Naive thymus-derived CD4-positive, alpha-beta T cell (primary cell): ENCODE measurements around the gene LHFPL2. TPM values are rescaled to one million over a fixed set of nuclear protein-coding genes. Genes with fewer than 3 reads are reported as not detected.
"Not testable (repeated sequence)": the region's sequence is repeated elsewhere in the genome, so short reads cannot be mapped to it uniquely, and the experiment has no call there.

Experiments used
- ATAC-seq: fragments of 150-1000 bp; cut with Tn5 transposase; 2 replicates; pipeline ENCODE4 v1.10.0; 2021; ENCODE audit warnings: mild to moderate bottlenecking, moderate library complexity
- CTCF ChIA-PET: fragments of 350-600 bp; sonication (Branson Sonifier 250); formaldehyde crosslinking; loops from one replicate; lab custom pipeline; 2021; ENCODE audit warnings: antibody characterized with exemption; lab: Charles Lee
- POLR2A ChIA-PET: fragments of 350-600 bp; sonication (Branson Sonifier 250); formaldehyde crosslinking; loops from one replicate; lab custom pipeline; 2021; ENCODE audit warnings: antibody characterized with exemption, inconsistent platforms; lab: Charles Lee
- DNase-seq, 9 donors: peaks; one replicate each; pipeline versions ENCODE4 v3.0.0 to v3.0.0-alpha.2; 2020 to 2022; ENCODE audit warnings: mixed read lengths in 1 of 9
- H3K27ac ChIP-seq: one replicate; pipeline ENCODE4 v1.7.0; 2013; ENCODE audit warnings: mild to moderate bottlenecking, low read depth, low read length, moderate library complexity
- H3K27me3 ChIP-seq, 2 donors: one replicate each; pipeline ENCODE4 v1.7.0; 2013; ENCODE audit warnings: low read length in 2 of 2, mild to moderate bottlenecking in 2 of 2, moderate library complexity in 2 of 2; ENCODE audit not compliant: control insufficient read depth in 2 of 2, insufficient read depth in 2 of 2
- H3K36me3 ChIP-seq, 3 experiments: 1 replicate in 2 of 3; 2 replicates in 1 of 3; pipeline ENCODE4 v1.7.0; 2013; ENCODE audit warnings: low read length in 3 of 3, mild to moderate bottlenecking in 3 of 3, moderate library complexity in 1 of 3; ENCODE audit not compliant: insufficient read depth in 3 of 3, control insufficient read depth in 2 of 3
- H3K4me1 ChIP-seq, 2 donors: one replicate each; pipeline ENCODE4 v1.7.0; 2013; ENCODE audit warnings: low read length in 2 of 2, mild to moderate bottlenecking in 2 of 2, moderate library complexity in 1 of 2; ENCODE audit not compliant: control insufficient read depth in 2 of 2, insufficient read depth in 2 of 2
- H3K4me3 ChIP-seq: 2 replicates; pipeline ENCODE4 v1.7.0; 2013; ENCODE audit warnings: mild to moderate bottlenecking, low read length
- H3K9me3 ChIP-seq, 3 experiments: 1 replicate in 2 of 3; 2 replicates in 1 of 3; pipeline ENCODE4 v1.7.0; 2013; ENCODE audit warnings: low read length in 3 of 3; ENCODE audit not compliant: control insufficient read depth in 2 of 3
- H3K27ac Mint-ChIP-seq, 9 donors: one replicate each; pipeline ENCODE4 v1.8.0; 2020 to 2022; ENCODE audit warnings: mixed read lengths in 9 of 9, mild to moderate bottlenecking in 8 of 9, moderate library complexity in 5 of 9, inconsistent platforms in 2 of 9
- H3K27me3 Mint-ChIP-seq, 5 donors: one replicate each; pipeline ENCODE4 v1.8.0; 2021 to 2022; ENCODE audit warnings: mixed read lengths in 5 of 5, mild to moderate bottlenecking in 1 of 5
- H3K36me3 Mint-ChIP-seq, 5 donors: one replicate each; pipeline ENCODE4 v1.8.0; 2020 to 2022; ENCODE audit warnings: mixed read lengths in 5 of 5, mild to moderate bottlenecking in 3 of 5, inconsistent platforms in 1 of 5
- H3K4me1 Mint-ChIP-seq, 7 donors: one replicate each; pipeline ENCODE4 v1.8.0; 2020 to 2022; ENCODE audit warnings: mixed read lengths in 7 of 7, mild to moderate bottlenecking in 3 of 7, inconsistent platforms in 1 of 7
- H3K4me3 Mint-ChIP-seq, 10 donors: one replicate each; pipeline ENCODE4 v1.8.0; 2020 to 2022; ENCODE audit warnings: mild to moderate bottlenecking in 10 of 10, mixed read lengths in 10 of 10, moderate library complexity in 6 of 10, inconsistent platforms in 2 of 10
- H3K9me3 Mint-ChIP-seq, 11 donors: one replicate each; pipeline ENCODE4 v1.8.0; 2020 to 2022; ENCODE audit warnings: mixed read lengths in 11 of 11, mild to moderate bottlenecking in 4 of 11, inconsistent platforms in 1 of 11, moderate library complexity in 1 of 11
- intact Hi-C, 2 donors: fragments of 100-400 bp; cut with micrococcal nuclease; formaldehyde crosslinking; loops; one replicate each; pipeline ENCODE4 v1.15.1; 2023
- polyA plus RNA-seq, 2 donors: library from polyadenylated mRNA; unstranded; fragments of 300-500 nt; fragmentation: Illumina TruSeq; gene quantifications; one replicate each; pipeline ENCODE4 v1.2.3, GENCODE V29; 2021
- total RNA-seq, 6 experiments: library from RNA in 5 of 6; stranded (reverse) in 5 of 6; gene quantifications; 1 replicate in 5 of 6; 2 replicates in 1 of 6; pipeline ENCODE4 v1.2.3 and lab custom pipeline; 2021 to 2026

The LHFPL2 gene
- total and polyA plus RNA-seq, 7 experiments from 2014 or later: 0.37 to 2.9 (median 1.3) TPM; not detected in 1

GRCh38 chr5:78472469-78473106 lies 176.0 kb downstream of the LHFPL2 start:
- DNase-seq: no peak
- Histone ChIP-seq H3K4me3 (no peak overlapping the region), H3K9me3 (no peaks in the 10 kb centered on the region), H3K27ac (no peak overlapping the region), H3K4me1 (no peaks in the 10 kb centered on the region), H3K27me3 (no peaks in the 10 kb centered on the region), H3K36me3 (no peaks in the 10 kb centered on the region)
- no peak overlapping the region for H3K27ac Mint-ChIP-seq
- no peaks in the 10 kb centered on the region for H3K27me3 Mint-ChIP-seq
- peaks cover 0 to 4% (median 0%) of the 10 kb centered on the region in 7 donors for H3K4me1 Mint-ChIP-seq
- intact Hi-C loops: no loop called here
- ATAC-seq: no peak
- CTCF ChIA-PET: no interaction called here
- POLR2A ChIA-PET: no interaction called here
- no peak overlapping the region for H3K4me3 Mint-ChIP-seq
- H3K36me3 Mint-ChIP-seq: peaks cover 0 to 29% (median 18%) of the 10 kb centered on the region in 5 donors
- no peaks in the 10 kb centered on the region for H3K9me3 Mint-ChIP-seq

- CTCF ChIA-PET: interaction anchor here (0.7 kb wide), 1 partner anchor 250 kb away, joined by 3 read pairs; no protein-coding TSS in a partner anchor
- no peaks in the 10 kb centered on the region for H3K36me3 ChIP-seq
- H3K9me3 ChIP-seq: no peaks in the 10 kb centered on the region
- no peak overlapping the region for H3K4me3 ChIP-seq
- POLR2A ChIA-PET: no interaction called here
- H3K27me3 ChIP-seq: no peaks in the 10 kb centered on the region
- Mint-ChIP-seq H3K9me3 (no peaks in the 10 kb centered on the region), H3K36me3 (peaks cover 0 to 32% (median 20%) of the 10 kb centered on the region in 5 donors), H3K27ac (no peak overlapping the region), H3K27me3 (no peaks in the 10 kb centered on the region), H3K4me3 (no peak overlapping the region), H3K4me1 (peaks cover 0 to 4% (median 0%) of the 10 kb centered on the region in 7 donors)
- no peak overlapping the region for H3K27ac ChIP-seq
- H3K4me1 ChIP-seq: no peaks in the 10 kb centered on the region
- ATAC-seq (no peak), DNase-seq (no peak)
- intact Hi-C loops: no loop called here
Observed at GRCh38 chr5:78471896-78472295, 176.7 kb downstream of the LHFPL2 start.

- intact Hi-C loops: loop anchor here in 1 of 2 donors (5.0 kb wide), 1 partner anchor 664 kb away; no protein-coding TSS in a partner anchor
- ChIA-PET POLR2A (no interaction called here), CTCF (interaction anchor here (0.6 kb wide), 1 partner anchor 1977 kb away, joined by 3 read pairs; no protein-coding TSS in a partner anchor)
- Mint-ChIP-seq H3K9me3 (no peaks in the 10 kb centered on the region), H3K27ac (no peak overlapping the region), H3K4me3 (no peak overlapping the region), H3K4me1 (peaks cover 0 to 9% (median 0%) of the 10 kb centered on the region in 7 donors), H3K27me3 (no peaks in the 10 kb centered on the region), H3K36me3 (peaks cover 3 to 40% (median 34%) of the 10 kb centered on the region in 5 donors)
- no peaks in the 10 kb centered on the region for H3K9me3 ChIP-seq
- H3K27me3 ChIP-seq: no peaks in the 10 kb centered on the region
- H3K36me3 ChIP-seq: peaks cover 0 to 8% (median 0%) of the 10 kb centered on the region in 3 experiments
- no peak overlapping the region for H3K4me3 ChIP-seq
- no peak overlapping the region for H3K27ac ChIP-seq
- ATAC-seq: peak; percentile 46
- DNase-seq: peak in 2 of 9 donors; percentile 11 to 15
- no peaks in the 10 kb centered on the region for H3K4me1 ChIP-seq
Observed at GRCh38 chr5:78467752-78468357, 180.7 kb downstream of the LHFPL2 start.

GRCh38 chr5:78467140-78467539 lies 181.4 kb downstream of the LHFPL2 start:
- H3K9me3 Mint-ChIP-seq: no peaks in the 10 kb centered on the region
- ATAC-seq: no peak
- no peaks in the 10 kb centered on the region for H3K27me3 ChIP-seq
- peaks cover 3 to 41% (median 35%) of the 10 kb centered on the region in 5 donors for H3K36me3 Mint-ChIP-seq
- H3K4me1 ChIP-seq: no peaks in the 10 kb centered on the region
- H3K27ac Mint-ChIP-seq: no peak overlapping the region
- no peaks in the 10 kb centered on the region for H3K27me3 Mint-ChIP-seq
- POLR2A ChIA-PET: no interaction called here
- no peak overlapping the region for H3K4me3 Mint-ChIP-seq
- intact Hi-C loops: loop anchor here in 1 of 2 donors (5.0 kb wide), 1 partner anchor 665 kb away; no protein-coding TSS in a partner anchor
- no peaks in the 10 kb centered on the region for H3K9me3 ChIP-seq
- H3K4me1 Mint-ChIP-seq: peaks cover 0 to 9% (median 0%) of the 10 kb centered on the region in 7 donors
- peaks cover 0 to 8% (median 0%) of the 10 kb centered on the region in 3 experiments for H3K36me3 ChIP-seq
- CTCF ChIA-PET: no interaction called here
- H3K27ac ChIP-seq: no peak overlapping the region
- no peak overlapping the region for H3K4me3 ChIP-seq
- DNase-seq: no peak

- Histone ChIP-seq H3K9me3 (no peaks in the 10 kb centered on the region), H3K4me1 (no peaks in the 10 kb centered on the region), H3K27ac (no peak overlapping the region), H3K27me3 (no peaks in the 10 kb centered on the region), H3K36me3 (no peaks in the 10 kb centered on the region), H3K4me3 (no peak overlapping the region)
- ChIA-PET CTCF (no interaction called here), POLR2A (interaction anchor here (0.6 kb wide), 1 partner anchor 136 kb away, joined by 3 read pairs; no protein-coding TSS in a partner anchor)
- ATAC-seq (no peak), DNase-seq (no peak)
- Mint-ChIP-seq H3K36me3 (peaks cover 26 to 53% (median 47%) of the 10 kb centered on the region in 5 donors), H3K27me3 (no peaks in the 10 kb centered on the region), H3K9me3 (peaks cover 0 to 16% (median 0%) of the 10 kb centered on the region in 11 donors), H3K27ac (no peak overlapping the region), H3K4me1 (peaks cover 0 to 22% (median 17%) of the 10 kb centered on the region in 7 donors), H3K4me3 (no peak overlapping the region)
- intact Hi-C loops: no loop called here
Observed at GRCh38 chr5:78458843-78459242, 189.7 kb downstream of the LHFPL2 start.

- H3K9me3 ChIP-seq, H3K27ac ChIP-seq, ATAC-seq, POLR2A ChIA-PET, H3K27me3 Mint-ChIP-seq, H3K4me3 ChIP-seq, DNase-seq, CTCF ChIA-PET, H3K36me3 ChIP-seq, H3K27ac Mint-ChIP-seq, H3K4me3 Mint-ChIP-seq, H3K27me3 ChIP-seq, H3K4me1 ChIP-seq, intact Hi-C loops: not testable (repeated sequence)
- peaks cover 21 to 45% (median 39%) of the 10 kb centered on the region in 5 donors for H3K36me3 Mint-ChIP-seq
- peaks cover 0 to 22% (median 16%) of the 10 kb centered on the region in 7 donors for H3K4me1 Mint-ChIP-seq
- H3K9me3 Mint-ChIP-seq: peaks cover 0 to 16% (median 0%) of the 10 kb centered on the region in 11 donors
Observed at GRCh38 chr5:78457507-78457906, 191.1 kb downstream of the LHFPL2 start.
